Islet precursor cell (in vitro differentiated cells): Measurements from ENCODE around the gene TPH2.
A peak's percentile ranks its signal among the peaks of the same experiment; 100 is the strongest.

Experiments
- DNase-seq: peaks from one replicate; pipeline ENCODE4 v3.0.0-alpha.2; 2018

The TPH2 gene

GRCh38 chr12:71938728-71939385, at the start of gene TPH2:
Gene TPH2, plus strand, starts transcription at chr12:71938845. Its CDS starts 142 bp downstream, at chr12:71938987.
- DNase-seq: peak; percentile 96

DNA sequence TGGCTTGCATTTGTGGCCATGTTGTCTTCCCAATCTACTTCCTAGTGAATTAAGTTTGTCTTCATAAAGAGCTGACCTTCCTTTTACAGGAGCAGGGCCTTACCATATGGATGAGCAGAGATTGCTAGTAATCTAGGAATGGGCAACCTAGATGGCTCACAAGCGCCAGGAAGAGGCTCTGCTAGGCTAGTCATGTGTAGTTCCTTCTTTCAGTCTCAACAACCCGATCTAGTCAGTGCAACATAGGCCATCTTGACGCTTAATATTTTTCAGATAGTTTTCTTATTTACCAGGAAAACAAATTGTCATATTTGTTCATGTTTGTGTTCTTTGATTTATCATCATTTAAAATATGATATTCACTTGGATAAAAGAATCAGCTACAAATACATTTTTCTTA, 48.2 kb upstream of the TPH2 start:
- DNase-seq: no peak

DNA sequence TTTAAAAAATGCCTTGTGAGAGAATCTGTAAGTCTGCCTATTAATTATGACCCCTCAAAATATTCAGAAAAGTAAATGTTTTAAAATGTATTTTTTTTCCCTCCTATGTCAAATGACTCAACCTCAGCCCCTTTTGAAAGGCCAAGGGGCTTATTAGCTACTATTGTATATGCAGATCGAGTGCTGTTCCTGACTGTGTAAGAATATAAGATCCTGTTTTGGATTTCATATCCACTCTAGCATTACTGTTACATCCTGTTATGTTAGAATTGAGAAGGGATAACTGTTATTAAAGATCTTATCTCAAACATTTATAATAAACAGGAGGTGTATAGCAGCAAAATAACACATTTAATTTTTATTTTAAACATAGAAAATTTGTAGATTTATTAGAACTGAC, 46.6 kb upstream of the TPH2 start:
- no peak for DNase-seq

GRCh38 chr12:71896205-71896882, 42.3 kb upstream of the TPH2 start:
- no peak for DNase-seq

GRCh38 chr12:71900091-71900490, 38.6 kb upstream of the TPH2 start:
- DNase-seq: no peak

- DNase-seq: no peak
Observed at GRCh38 chr12:71904629-71905028, 34.0 kb upstream of the TPH2 start.

GRCh38 chr12:71935594-71935993, 3.1 kb upstream of the TPH2 start:
- DNase-seq: no peak

DNA sequence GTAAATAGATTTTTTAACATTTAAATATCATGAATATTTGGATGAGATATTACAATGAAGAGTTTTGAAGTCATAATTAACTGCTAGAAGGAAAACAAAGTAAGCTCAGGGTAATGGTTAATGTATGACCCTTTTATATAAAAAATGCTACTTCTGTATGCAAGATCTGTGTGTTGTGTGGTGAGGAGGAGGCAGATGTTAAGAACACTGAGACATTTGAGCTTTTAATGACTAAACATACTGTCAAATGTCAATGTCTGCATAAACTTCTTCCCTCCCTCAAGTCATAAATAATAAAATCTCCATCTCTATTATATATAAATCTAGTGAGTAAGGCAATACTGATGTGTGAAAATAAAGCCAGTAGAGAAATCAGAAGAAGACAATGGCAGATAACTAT, 1.4 kb downstream of the TPH2 start:
- no peak for DNase-seq

GRCh38 chr12:71941174-71941573, 2.5 kb downstream of the TPH2 start:
- DNase-seq: no peak

DNA sequence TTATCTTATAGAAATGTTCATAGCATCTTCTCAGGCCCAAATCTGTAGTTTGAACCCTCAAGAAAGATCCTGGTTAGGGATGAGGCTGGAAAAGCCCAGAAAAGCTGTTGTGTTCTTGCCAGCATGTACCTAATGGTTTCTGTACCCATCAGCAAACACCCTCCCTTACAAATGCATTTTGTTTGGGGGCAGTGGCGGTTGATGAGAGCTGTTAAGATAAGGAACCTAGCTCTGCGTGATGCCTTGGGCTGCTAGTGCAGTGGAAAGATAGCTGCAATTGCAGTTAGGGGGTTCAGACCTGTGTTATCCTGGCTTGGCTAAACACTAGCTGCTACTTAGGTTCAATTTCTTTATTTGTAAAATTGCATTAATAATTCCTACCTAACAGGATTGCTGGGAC, 3.6 kb downstream of the TPH2 start:
- no peak for DNase-seq

GRCh38 chr12:71942703-71943102, 4.1 kb downstream of the TPH2 start:
- no peak for DNase-seq

DNA sequence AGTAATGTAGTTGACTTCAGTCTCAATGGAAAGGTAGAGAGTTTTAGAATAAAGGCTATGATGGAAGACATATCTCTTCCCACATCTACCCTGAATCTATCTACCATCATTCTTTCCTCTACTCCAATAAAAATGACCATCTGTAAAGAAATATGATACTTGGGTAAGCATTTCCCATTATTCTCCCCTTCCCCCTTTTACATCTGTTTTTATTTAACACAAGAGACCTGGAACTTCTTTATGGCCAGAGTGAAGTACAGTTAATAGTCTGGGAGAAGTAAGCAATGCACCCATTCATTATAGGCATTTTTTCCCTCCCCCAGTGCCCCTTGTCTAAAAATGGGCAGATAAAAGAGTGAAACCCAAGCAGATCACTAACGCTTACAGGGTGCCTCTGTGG, 6.5 kb downstream of the TPH2 start:
- no peak for DNase-seq

DNA sequence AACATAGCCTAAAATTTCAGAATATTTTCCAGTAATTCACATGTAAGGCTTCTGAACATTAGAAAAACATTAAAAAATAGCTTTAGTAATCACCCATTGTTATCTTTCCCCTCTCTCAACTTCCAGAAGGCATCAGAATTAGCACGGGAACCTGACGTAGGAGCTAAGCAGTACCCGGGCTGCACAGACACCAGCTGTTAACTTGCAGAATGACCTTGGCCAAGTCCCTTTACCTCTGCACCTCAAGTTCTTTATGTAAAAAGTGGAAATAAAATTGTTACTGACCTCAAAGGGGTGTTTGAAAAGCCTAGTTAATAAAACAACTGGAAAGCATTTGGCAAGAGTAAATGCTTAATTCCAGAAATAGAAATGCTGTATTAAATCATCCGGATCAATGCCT, 7.2 kb downstream of the TPH2 start:
- no peak for DNase-seq

GRCh38 chr12:71947645-71948105, 9.0 kb downstream of the TPH2 start:
- DNase-seq: peak; percentile 90

DNA sequence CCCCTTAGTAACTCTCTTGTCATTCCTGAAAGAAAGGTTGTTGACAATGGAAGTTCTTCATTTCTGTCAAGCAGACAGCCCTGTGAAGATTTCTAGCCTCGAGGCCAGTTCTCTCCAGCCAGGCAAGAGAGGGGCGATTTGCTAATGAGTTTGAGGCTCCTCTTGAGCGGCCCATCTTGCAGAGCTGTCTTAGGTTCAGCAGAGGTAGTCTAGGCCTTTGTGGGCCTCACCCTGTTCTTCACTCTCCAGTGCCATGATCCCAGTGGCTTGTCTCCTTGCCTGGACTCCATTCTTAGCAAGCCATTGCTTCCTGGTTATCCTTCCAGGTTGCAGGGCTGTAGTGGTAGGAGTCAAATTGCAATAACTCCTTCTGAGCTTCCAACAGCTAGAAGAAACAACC, 9.7 kb downstream of the TPH2 start:
- DNase-seq: peak; percentile 72

- DNase-seq: no peak
Observed at GRCh38 chr12:71949646-71950045, 11.0 kb downstream of the TPH2 start.

DNA sequence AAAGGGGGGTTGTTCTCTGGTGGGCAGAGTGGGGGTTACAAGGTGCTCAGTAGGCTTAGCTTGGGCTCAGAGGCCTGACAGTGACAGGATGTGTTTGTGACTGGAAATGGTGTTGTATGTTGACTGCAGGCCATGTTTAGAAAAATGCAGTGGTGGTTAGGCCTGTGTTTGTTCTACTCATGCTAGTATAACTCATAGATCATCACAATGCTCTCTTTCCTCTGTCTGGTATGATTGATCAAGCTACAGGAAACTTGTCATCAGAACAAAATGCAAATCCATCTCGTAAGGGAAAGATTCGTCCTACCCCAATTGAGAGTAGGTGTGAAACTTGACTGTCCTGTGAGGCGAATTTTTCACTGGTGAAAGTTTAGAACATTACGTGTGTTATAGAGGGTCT, 11.8 kb downstream of the TPH2 start:
- no peak for DNase-seq

- no peak for DNase-seq
Observed at GRCh38 chr12:71950819-71951218, 12.2 kb downstream of the TPH2 start.

GRCh38 chr12:71954083-71954778, 15.6 kb downstream of the TPH2 start:
- no peak for DNase-seq

DNA sequence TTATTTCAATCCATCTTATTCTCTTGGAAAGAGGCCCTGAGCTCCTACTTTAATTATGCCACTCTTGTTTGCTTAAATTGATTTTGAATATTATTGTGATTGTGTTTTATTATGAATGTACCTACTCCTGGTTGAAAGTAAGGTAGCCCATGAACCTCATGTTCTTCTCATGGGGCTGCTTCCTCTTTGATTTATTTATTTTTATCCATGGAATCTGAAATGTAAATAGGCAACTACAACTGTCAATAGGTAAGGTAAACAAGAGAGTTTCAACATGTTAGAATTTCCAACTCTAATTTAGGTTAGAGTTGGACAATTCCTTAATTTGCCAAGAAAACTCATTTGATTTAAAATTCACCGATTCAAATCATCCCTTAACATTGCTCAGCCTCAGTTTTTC, 16.2 kb downstream of the TPH2 start:
- DNase-seq: no peak

- DNase-seq: peak; percentile 87
Observed at GRCh38 chr12:71955970-71956369, 17.3 kb downstream of the TPH2 start.

DNA sequence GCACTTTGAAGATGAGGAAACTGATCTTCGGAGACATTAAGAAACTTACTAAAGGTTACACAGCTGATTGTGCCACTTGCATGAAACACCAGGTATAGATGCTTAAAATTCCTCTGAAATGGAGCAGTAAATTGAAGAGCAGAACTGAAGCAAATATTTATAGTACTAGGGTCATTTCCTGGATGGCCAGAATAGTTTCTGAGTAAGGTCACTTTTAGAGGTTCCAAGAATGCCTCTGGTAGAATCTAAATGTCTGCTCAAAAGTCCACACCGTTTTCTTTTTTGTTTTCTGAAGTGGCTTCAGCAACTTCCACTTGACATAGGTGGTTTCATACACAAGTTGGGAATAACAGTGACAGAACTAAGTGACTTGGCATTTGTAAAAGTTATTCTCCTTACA, 19.4 kb downstream of the TPH2 start:
- no peak for DNase-seq

DNA sequence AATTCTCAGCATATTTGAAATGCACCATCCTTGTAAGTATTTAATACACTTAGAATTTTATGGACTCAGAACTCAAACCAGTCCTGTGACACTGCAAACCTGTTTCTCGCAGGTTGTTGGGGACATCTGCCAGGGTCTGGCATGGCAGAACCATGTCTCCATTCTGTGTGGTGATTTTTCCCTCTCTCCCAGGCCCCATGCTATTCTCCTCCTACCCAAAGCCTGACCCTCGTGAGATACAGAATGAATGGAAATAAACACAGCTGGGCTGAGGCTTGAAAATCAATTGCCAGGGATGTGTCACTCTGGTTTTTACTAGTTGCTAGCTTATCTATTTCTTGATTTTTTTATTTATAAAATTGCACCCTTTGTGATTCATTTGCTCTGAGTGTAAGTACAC, 19.8 kb downstream of the TPH2 start:
- no peak for DNase-seq

GRCh38 chr12:71958993-71959578, 20.4 kb downstream of the TPH2 start:
- DNase-seq: no peak
